HT-29 (cell line): ENCODE measurements around the gene RHEX. TPM values are rescaled to one million over a fixed set of nuclear protein-coding genes. Genes with fewer than 3 reads are reported as not detected.

ENCODE experiments used
- small RNA-seq: library from RNA; depleted of rRNA; stranded (forward); fragments of <200 nt; gene quantifications from one replicate; pipeline ENCODE3, GENCODE V24; 2014
- total RNA-seq: library from RNA; depleted of rRNA; stranded (reverse); fragments of >200 nt; shearing (Covaris generic); gene quantifications from 2 replicates; pipeline ENCODE4 v1.2.3, GENCODE V29; 2014; rRNA removed

Gene RHEX
- total RNA-seq, 1 experiment from 2014 or later = not detected

Small RNA genes within 50 kb of the gene (small RNA-seq; reads per million reads assigned to genes)
- gene RF00271 = 0.36 reads per million

Other genes starting within 250 kb of the RHEX start
- gene SLC41A1, start 240.0 kb upstream of the RHEX start, total RNA-seq = 5.0 and 5.4 TPM in 2 replicates
- gene PM20D1, start 203.0 kb upstream of the RHEX start, total RNA-seq = not detected in 2 replicates
- gene SLC26A9, start 109.7 kb upstream of the RHEX start, total RNA-seq = 0.37 and 0.43 TPM in 2 replicates
- 9.0 and 10.5 TPM in 2 replicates for gene RAB7B, start 49.8 kb upstream of the RHEX start, total RNA-seq
- 6.6 and 9.1 TPM in 2 replicates for gene CTSE, start 29.3 kb upstream of the RHEX start, total RNA-seq
- not detected in 2 replicates for gene AVPR1B, start 64.2 kb downstream of the RHEX start, total RNA-seq
- gene FAM72A, start 149.7 kb downstream of the RHEX start, total RNA-seq = 3.8 and 10.9 TPM in 2 replicates
- gene SRGAP2, start 150.4 kb downstream of the RHEX start, total RNA-seq = 37.9 and 40.3 TPM in 2 replicates